Measurements from ENCODE around the gene FERMT3.
A peak's percentile ranks its signal among the peaks of the same experiment; 100 is the strongest.

FERMT3 gene

DNA sequence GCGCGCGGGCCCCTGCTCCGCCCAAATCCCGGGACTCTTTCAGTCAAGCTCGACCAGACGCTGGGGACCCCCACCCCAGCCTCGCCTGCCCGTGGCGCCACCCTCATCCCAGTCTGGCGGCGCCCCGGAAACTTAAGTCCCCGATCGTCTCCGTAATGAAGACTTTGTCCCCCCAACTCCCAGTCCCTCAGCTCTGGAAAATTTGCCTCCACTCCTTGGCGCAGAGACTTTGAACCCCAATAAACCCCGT lies 45.2 kb downstream of the FERMT3 start:
- DNase-seq (ENCODE audit: extremely low read depth, low read depth) = no peak
- TF ChIP-seq, protein P1, sequence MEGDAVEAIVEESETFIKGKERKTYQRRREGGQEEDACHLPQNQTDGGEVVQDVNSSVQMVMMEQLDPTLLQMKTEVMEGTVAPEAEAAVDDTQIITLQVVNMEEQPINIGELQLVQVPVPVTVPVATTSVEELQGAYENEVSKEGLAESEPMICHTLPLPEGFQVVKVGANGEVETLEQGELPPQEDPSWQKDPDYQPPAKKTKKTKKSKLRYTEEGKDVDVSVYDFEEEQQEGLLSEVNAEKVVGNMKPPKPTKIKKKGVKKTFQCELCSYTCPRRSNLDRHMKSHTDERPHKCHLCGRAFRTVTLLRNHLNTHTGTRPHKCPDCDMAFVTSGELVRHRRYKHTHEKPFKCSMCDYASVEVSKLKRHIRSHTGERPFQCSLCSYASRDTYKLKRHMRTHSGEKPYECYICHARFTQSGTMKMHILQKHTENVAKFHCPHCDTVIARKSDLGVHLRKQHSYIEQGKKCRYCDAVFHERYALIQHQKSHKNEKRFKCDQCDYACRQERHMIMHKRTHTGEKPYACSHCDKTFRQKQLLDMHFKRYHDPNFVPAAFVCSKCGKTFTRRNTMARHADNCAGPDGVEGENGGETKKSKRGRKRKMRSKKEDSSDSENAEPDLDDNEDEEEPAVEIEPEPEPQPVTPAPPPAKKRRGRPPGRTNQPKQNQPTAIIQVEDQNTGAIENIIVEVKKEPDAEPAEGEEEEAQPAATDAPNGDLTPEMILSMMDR (IDR thresholded peaks at IDR 0.05; ENCODE audit: low read depth, low read length) = no peak

DNA sequence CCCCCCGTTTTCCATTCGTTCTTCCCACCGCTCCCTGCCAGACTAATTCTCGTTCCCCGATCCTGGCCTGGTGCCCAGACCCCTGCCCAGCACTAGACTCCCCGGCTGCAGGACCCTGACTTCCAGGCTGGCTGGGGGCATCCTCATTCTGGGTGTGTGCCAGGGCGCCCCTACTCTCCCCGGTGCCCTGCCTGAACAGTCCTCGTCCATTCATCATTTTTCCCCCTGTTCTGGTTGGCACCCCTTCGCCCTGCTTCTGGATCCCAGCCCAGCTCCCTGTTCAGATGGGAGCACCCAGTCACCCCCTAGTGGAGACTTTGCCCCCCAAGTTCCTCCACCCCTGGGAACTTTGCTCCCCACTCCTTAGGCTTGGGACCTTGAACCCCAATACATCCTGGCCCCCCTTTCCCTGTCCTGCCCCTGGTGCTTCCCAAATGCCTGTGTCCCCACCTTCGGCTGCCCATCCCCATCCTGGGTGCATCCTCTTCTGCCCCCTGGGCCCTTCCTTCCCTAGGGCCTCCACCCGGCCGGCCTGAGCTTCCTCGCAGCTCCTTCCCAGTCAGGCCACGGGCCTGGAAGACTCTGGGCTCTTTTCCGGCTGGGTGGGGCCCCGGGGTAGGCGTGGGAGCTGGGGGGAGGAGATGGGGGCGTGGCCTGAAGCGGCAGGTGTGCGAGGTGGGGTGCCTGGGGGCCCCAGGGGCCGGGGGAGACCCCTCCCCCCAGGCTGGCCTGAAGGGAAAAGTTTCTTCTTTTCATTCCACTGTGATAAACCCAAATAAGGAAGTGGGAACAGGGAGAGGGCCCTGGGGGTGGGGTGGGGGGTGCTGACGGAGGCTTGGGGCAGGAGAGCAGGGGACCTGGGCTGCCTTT lies 45.7 kb downstream of the FERMT3 start:
- TF ChIP-seq, protein P1 (IDR thresholded peaks at IDR 0.05; ENCODE audit: low read depth, low read length) = peak; percentile 36
- no peak for DNase-seq (ENCODE audit: extremely low read depth, low read depth)

DNA sequence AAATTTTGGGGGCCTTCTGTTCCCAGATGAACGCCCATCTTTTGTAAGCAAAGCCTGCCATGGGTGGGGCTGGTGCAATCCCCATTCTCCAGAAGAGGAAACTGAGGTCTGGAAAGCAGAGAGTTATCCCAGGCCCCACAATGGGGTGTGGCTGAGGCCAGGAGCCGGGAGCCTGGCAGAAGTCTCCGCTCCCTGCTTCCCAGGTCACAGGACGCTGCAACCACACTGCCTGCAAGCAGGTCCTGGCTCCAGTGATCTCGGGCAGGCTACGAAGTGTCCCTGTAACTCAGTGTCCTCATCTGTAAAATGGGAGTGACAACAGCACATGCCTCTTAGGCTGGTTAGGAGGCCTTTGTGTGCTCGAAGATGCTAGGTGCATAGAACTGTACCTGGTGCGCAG lies 46.5 kb downstream of the FERMT3 start:
- no peak for DNase-seq (ENCODE audit: extremely low read depth, low read depth)
- TF ChIP-seq, protein P1 (IDR thresholded peaks at IDR 0.05; ENCODE audit: low read depth, low read length) = no peak

DNA sequence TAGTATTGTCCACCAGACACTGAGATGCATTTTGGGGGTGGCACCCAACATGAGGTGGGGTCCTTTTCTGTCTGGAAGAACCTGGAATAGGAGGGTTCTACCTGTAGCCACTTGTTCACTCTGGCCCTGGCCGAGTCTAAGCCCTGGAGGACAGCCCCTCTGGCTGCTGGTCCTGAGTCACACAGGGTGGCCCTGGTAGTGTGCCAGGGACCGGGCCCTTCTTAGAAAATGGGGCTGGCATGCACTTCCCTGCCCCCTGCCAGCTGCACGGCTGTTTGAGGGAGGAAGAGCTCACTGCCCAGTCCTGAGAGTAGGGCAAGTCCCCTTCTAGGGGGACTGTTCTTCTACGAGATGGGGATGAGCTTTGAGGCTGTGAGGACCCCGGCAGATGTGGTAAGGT lies 47.0 kb downstream of the FERMT3 start:
- DNase-seq (ENCODE audit: extremely low read depth, low read depth) = no peak

DNA sequence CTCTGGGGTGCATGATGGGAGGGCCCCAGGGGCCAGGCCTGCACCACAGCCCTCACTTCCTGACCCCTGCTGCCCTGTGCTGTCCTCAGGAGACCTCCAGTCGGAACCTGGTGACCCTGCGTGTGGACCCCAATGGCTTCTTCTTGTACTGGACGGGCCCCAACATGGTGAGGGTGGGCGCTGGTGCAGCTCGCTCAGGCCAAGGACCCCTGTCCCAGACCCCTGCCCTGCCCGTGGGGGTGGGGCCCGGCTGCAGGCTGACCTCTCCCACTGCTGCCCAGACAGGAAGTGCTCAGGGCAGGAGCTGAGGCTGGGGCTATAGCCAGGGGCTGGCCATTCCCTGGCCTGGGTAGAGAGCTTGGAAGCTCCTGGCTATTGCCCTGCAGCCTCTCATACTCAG lies 47.8 kb downstream of the FERMT3 start:
- TF ChIP-seq, protein P1 (IDR thresholded peaks at IDR 0.05; ENCODE audit: low read depth, low read length) = no peak
- DNase-seq (ENCODE audit: extremely low read depth, low read depth) = no peak

More for the DNA sequence above, 47.0 kb downstream of the FERMT3 start:
- TF ChIP-seq, protein P1 (IDR thresholded peaks at IDR 0.05; ENCODE audit: low read depth, low read length) = no peak

DNA sequence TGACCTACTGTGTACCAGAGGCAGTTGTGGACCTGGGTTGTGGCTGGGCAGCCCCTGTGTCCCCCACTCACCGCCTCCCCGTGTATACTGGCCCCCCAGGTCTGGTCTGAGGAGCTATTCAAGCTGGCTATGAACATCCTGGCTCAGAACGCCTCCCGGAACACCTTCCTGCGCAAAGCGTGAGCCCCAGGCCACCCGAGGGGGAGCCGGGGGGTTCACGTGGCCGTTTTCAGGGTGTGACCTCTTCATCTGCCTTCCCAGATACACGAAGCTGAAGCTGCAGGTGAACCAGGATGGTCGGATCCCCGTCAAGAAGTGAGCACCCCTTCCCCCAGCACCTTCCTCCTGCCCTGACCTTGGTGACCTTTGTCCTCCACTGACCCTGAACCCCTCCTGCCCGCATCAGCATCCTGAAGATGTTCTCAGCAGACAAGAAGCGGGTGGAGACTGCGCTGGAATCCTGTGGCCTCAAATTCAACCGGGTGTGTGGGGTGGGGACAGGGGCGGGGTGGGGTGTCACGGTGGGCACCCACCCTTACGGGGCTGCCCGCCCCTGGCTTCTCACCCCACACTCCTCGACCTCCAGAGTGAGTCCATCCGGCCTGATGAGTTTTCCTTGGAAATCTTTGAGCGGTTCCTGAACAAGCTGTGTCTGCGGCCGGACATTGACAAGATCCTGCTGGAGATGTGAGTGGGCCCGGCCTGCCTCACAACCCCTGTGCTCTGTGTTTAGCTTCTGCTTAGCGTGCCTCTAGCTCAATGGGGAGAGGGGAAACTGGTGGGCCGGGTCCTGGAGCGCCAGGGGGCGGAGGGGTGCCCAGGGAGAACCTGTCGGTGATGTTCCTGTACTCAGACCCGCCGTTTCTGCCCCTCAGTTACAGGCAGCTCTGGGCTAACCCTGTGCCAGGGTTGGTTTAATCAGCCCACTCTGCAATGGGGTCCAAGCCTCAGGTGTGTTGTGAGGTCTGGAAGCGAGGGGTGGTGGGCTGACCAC lies 48.9 kb downstream of the FERMT3 start:
- TF ChIP-seq, protein P1 (IDR thresholded peaks at IDR 0.05; ENCODE audit: low read depth, low read length) = no peak
- DNase-seq (ENCODE audit: extremely low read depth, low read depth) = no peak

DNA sequence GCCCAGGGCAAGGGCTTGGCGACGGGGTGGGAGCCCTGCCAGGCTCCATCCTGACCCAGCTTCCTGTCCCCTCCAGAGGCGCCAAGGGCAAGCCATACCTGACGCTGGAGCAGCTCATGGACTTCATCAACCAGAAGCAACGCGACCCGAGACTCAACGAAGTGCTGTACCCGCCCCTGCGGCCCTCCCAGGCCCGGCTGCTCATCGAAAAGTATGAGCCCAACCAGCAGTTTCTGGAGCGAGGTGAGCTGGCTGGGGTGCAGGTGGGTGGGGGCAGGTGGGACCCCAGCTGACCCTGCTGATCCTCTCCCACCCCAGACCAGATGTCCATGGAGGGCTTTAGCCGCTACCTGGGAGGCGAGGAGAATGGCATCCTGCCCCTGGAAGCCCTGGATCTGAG lies 49.8 kb downstream of the FERMT3 start:
- no peak for DNase-seq (ENCODE audit: extremely low read depth, low read depth)
- TF ChIP-seq, protein P1 (IDR thresholded peaks at IDR 0.05; ENCODE audit: low read depth, low read length) = no peak
